Esophagus (tissue), 2 donors: ENCODE measurements around the gene LRBA. TPM values are rescaled to one million over a fixed set of nuclear protein-coding genes. Genes with fewer than 3 reads are reported as not detected.

Experiments used
- H3K27ac ChIP-seq, 2 donors: one replicate each; pipeline ENCODE4 v1.5.1; 2013; ENCODE audit warnings: low read depth in 2 of 2, mild to moderate bottlenecking in 2 of 2, inconsistent platforms in 1 of 2, low read length in 1 of 2, moderate library complexity in 1 of 2
- H3K27me3 ChIP-seq, 2 donors: one replicate each; pipeline ENCODE4 v1.6.1; 2013; ENCODE audit warnings: low read length in 2 of 2, control low read depth in 1 of 2, mild to moderate bottlenecking in 1 of 2; ENCODE audit not compliant: insufficient read depth in 2 of 2, control insufficient read depth in 1 of 2
- H3K36me3 ChIP-seq, 2 donors: one replicate each; pipeline ENCODE4 v1.6.1; 2013; ENCODE audit warnings: low read length in 1 of 2; ENCODE audit not compliant: control insufficient read depth in 2 of 2, insufficient read depth in 2 of 2
- H3K4me1 ChIP-seq, 2 donors: one replicate each; pipeline ENCODE4 v1.6.1; 2013; ENCODE audit warnings: low read length in 1 of 2; ENCODE audit not compliant: control insufficient read depth in 2 of 2, insufficient read depth in 2 of 2
- H3K4me3 ChIP-seq, 2 donors: one replicate each; pipeline ENCODE4 v1.5.1; 2013; ENCODE audit warnings: low read length in 2 of 2, mild to moderate bottlenecking in 2 of 2, low read depth in 1 of 2, moderate library complexity in 1 of 2
- H3K9me3 ChIP-seq, 2 donors: one replicate each; pipeline ENCODE4 v1.6.1; 2013; ENCODE audit warnings: mild to moderate bottlenecking in 2 of 2, low read depth in 1 of 2, low read length in 1 of 2, moderate library complexity in 1 of 2; ENCODE audit not compliant: control insufficient read depth in 2 of 2, insufficient read depth in 1 of 2
- WGBS, 2 donors: extraction: QIAGEN DNeasy Blood & Tissue Kit; methylation state at CpG; one replicate each; pipeline ENCODE4 v1.1.7; 2013; 5-methylcytosine and 5-hydroxymethylcytosine counted together
- polyA plus RNA-seq, 2 donors: library from polyadenylated mRNA; stranded (reverse); fragments of 200-250 nt; gene quantifications; one replicate each; pipeline ENCODE4 v1.2.3, GENCODE V29; 2013
- donor health status: healthy with polysubstance abuse.
- donor health status: Bipolar disorder and iron deficiency.

The LRBA gene
- polyA plus RNA-seq, 2 donors: 13.1 to 24.7 TPM

- WGBS, 2 donors: 68 to 81% methylated on average over 3 of the region's 3 CpGs
- Histone ChIP-seq H3K4me3 (no peak overlapping the region), H3K27me3 (no peaks in the 10 kb centered on the region), H3K9me3 (no peaks in the 10 kb centered on the region), H3K27ac (no peak overlapping the region), H3K4me1 (no peaks in the 10 kb centered on the region), H3K36me3 (no peaks in the 10 kb centered on the region)
Observed at GRCh38 chr4:150215601-150216000, 799.5 kb downstream of the LRBA start.

Other genes with a start within 250 kb of the LRBA start
- gene RPS3A, start 84.3 kb upstream of the LRBA start, polyA plus RNA-seq: 1,000 to 10,000 TPM; 1,995 to 2,736 TPM